Chondrocyte (in vitro differentiated cells): ENCODE measurements around the gene ANXA6. TPM values are rescaled to one million over a fixed set of nuclear protein-coding genes. Genes with fewer than 3 reads are reported as not detected.
A peak's percentile ranks its signal among the peaks of the same experiment; 100 is the strongest.

Experiments
- DNase-seq: peaks from one replicate; pipeline ENCODE4 v3.0.0; 2021; ENCODE audit warnings: mixed read lengths, low spot score
- H3K27ac Mint-ChIP-seq: one replicate; pipeline ENCODE4 v1.8.0; 2021; ENCODE audit warnings: mild to moderate bottlenecking, moderate library complexity, mixed read lengths; ENCODE audit not compliant: unreplicated experiment
- H3K27me3 Mint-ChIP-seq: 2 replicates; pipeline ENCODE4 v1.8.0; 2021; ENCODE audit warnings: low read depth, mixed read lengths
- H3K36me3 Mint-ChIP-seq: 2 replicates; pipeline ENCODE4 v1.8.0; 2021; ENCODE audit warnings: low read depth, mixed read lengths
- H3K4me1 Mint-ChIP-seq: 2 replicates; pipeline ENCODE4 v1.8.0; 2021; ENCODE audit warnings: low read depth, mild to moderate bottlenecking, mixed read lengths
- H3K4me3 Mint-ChIP-seq: one replicate; pipeline ENCODE4 v1.8.0; 2021; ENCODE audit warnings: mild to moderate bottlenecking, moderate library complexity, mixed read lengths; ENCODE audit not compliant: unreplicated experiment
- H3K9me3 Mint-ChIP-seq: 2 replicates; pipeline ENCODE4 v1.8.0; 2021; ENCODE audit warnings: low read depth, mixed read lengths
- total RNA-seq: library from RNA; stranded (reverse); gene quantifications from 3 replicates; pipeline ENCODE4 v1.2.1, GENCODE V29; 2021
- TF ChIP-seq, protein P1 (sequence below): fragments of 200-600 bp; sonication (generic); IDR thresholded peaks from 2 replicates; pipeline ENCODE4 v1.5.0; 2021; ENCODE audit warnings: antibody characterized with exemption, mild to moderate bottlenecking, moderate library complexity

Gene ANXA6
- total RNA-seq, 1 donor from 2014 or later = 450 TPM

DNA sequence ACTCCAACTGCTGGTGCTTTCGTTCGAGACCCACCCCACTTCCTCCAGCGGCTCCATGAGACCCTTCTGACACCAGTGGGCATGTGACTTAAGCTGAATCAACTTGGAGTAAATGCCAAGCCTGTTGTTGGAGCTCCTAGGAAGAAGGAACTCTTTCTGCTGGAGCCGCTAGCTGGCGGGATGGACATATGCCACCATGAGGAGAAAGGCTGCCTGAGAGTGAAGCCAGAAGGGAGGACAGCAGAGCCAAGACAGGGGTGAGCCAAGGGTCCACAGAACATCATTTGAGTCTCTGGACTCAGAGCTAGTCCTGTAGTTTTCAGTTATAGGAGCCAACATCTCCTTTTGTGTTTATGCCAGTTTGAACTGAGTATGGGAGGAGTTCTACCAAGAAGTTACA lies 35.9 kb downstream of the ANXA6 start:
- no peaks in the 10 kb centered on the region for H3K27me3 Mint-ChIP-seq
- no peaks in the 10 kb centered on the region for H3K9me3 Mint-ChIP-seq

DNA sequence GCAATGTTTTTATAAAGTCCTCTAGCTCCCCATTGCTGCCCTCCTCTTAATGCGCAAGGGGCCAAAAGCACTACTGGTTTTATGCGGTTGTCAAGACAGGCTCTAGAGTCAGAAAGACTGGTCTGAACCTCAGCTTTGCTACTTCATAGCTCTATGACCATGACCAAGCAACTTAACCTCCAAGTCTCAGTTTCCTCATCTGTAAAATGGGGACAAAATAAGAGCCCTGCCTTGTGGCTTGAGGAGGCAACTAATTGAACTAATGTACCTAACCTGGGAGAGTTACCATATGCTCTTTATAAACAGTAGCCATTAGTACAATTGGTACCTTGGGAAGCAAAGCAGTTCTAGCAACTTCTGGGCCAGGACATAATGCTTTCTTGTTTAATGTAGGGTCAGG lies 36.5 kb downstream of the ANXA6 start:
- DNase-seq = no peak
- no peaks in the 10 kb centered on the region for H3K27me3 Mint-ChIP-seq
- H3K36me3 Mint-ChIP-seq = peaks cover 54% of the 10 kb centered on the region
- H3K27ac Mint-ChIP-seq = no peak overlapping the region
- H3K4me1 Mint-ChIP-seq = peaks cover 8% of the 10 kb centered on the region
- no peaks in the 10 kb centered on the region for H3K9me3 Mint-ChIP-seq
- TF ChIP-seq, protein P1, sequence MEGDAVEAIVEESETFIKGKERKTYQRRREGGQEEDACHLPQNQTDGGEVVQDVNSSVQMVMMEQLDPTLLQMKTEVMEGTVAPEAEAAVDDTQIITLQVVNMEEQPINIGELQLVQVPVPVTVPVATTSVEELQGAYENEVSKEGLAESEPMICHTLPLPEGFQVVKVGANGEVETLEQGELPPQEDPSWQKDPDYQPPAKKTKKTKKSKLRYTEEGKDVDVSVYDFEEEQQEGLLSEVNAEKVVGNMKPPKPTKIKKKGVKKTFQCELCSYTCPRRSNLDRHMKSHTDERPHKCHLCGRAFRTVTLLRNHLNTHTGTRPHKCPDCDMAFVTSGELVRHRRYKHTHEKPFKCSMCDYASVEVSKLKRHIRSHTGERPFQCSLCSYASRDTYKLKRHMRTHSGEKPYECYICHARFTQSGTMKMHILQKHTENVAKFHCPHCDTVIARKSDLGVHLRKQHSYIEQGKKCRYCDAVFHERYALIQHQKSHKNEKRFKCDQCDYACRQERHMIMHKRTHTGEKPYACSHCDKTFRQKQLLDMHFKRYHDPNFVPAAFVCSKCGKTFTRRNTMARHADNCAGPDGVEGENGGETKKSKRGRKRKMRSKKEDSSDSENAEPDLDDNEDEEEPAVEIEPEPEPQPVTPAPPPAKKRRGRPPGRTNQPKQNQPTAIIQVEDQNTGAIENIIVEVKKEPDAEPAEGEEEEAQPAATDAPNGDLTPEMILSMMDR = no peak
- no peak overlapping the region for H3K4me3 Mint-ChIP-seq

More for the DNA sequence above, 35.9 kb downstream of the ANXA6 start:
- H3K4me3 Mint-ChIP-seq = no peak overlapping the region
- no peak overlapping the region for H3K27ac Mint-ChIP-seq
- H3K4me1 Mint-ChIP-seq = peaks cover 8% of the 10 kb centered on the region
- TF ChIP-seq, protein P1 = no peak
- peaks cover 54% of the 10 kb centered on the region for H3K36me3 Mint-ChIP-seq
- no peak for DNase-seq

DNA sequence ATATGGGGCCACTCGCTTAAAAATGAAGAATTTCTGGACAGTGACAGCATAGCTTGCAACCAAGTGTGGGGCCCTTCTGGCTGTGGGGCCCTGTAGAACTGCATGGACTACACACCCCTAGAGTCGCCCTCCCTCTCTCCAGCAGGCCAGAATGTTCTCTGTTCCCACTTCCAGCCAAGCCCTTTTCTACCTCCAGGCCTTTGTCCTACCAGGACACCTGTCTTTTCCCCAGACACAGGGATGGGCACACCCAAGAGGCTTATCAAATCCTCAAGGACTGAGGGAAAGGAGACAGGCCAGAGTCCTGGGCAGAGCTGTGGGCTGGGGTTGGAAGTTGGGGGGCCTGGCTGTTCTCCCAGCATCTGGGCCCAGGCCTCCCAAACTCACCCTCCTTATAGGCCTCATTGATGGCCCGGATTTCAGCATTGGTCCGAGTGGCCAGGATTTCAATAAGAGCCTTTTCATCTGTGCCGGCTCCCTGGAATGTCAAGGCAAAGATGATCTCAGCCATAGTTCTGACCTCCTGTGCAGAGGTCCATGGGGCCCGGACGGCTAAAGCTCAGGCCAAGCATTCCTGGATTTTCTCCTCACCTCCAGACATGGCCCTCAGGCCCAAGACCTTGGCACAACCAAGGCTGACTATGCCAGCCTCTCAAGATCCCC lies 38.5 kb downstream of the ANXA6 start:
- H3K36me3 Mint-ChIP-seq = peaks cover 49% of the 10 kb centered on the region
- TF ChIP-seq, protein P1 = no peak
- no peaks in the 10 kb centered on the region for H3K27me3 Mint-ChIP-seq
- H3K9me3 Mint-ChIP-seq = no peaks in the 10 kb centered on the region
- no peak for DNase-seq
- H3K4me3 Mint-ChIP-seq = no peak overlapping the region
- peak overlapping the region; percentile 41 for H3K27ac Mint-ChIP-seq
- peaks cover 2% of the 10 kb centered on the region for H3K4me1 Mint-ChIP-seq

DNA sequence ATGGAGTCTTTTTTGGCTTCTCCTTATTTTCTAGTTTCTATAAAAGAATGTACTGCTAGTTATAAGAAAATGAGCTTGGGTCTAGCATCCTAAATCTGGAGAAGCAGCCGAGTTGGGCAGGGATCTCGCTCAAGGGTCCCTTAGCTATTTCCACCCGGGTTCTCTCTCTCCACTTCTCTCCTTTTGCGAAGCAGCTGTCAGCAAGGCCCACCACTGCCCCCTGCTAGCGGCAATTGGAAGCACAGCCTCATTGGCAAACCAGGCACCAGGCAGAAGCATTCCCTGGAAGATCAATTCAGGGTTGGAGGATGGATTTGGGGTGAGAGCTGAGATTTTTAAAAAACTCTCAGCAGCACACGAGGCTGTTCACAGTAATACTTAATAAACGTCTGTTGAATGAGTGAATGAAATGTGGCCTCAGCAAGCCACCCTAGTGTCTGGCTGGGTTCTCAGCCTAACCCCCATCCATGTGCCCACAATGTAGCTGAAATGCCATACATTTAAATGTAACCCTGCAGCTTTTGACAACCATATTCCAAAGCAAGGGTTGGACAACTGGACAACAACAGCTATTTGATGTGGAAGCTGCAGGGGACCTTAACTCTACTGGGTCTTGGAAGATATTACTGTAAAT lies 42.2 kb downstream of the ANXA6 start:
- Mint-ChIP-seq H3K4me3 (no peak overlapping the region), H3K36me3 (peaks cover 36% of the 10 kb centered on the region), H3K27ac (no peak overlapping the region), H3K27me3 (no peaks in the 10 kb centered on the region), H3K9me3 (no peaks in the 10 kb centered on the region), H3K4me1 (peaks cover 7% of the 10 kb centered on the region)
- TF ChIP-seq, protein P1 = peak; percentile 93
- no peak for DNase-seq

DNA sequence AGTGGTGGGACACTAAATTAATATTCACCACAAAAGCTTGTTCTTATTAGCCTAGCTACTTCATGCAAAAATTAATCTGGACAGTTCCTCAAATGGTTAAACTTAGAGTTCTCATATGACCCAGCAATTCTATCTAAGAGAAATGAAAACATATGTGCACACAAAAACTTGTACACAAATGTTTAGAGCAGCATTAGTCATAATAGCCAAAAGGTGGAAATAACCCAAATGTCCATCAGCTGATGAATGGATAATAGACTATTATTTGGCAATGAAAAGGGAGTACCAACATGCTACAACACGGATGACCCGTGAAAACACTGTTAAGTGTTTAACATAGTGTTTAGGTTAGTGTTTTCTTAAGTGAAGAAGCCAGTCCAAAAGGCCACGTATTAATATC lies 43.9 kb downstream of the ANXA6 start:
- DNase-seq = no peak
- peaks cover 19% of the 10 kb centered on the region for H3K4me1 Mint-ChIP-seq
- no peaks in the 10 kb centered on the region for H3K9me3 Mint-ChIP-seq
- H3K27ac Mint-ChIP-seq = no peak overlapping the region
- H3K4me3 Mint-ChIP-seq = no peak overlapping the region
- TF ChIP-seq, protein P1 = no peak
- H3K27me3 Mint-ChIP-seq = no peaks in the 10 kb centered on the region
- peaks cover 34% of the 10 kb centered on the region for H3K36me3 Mint-ChIP-seq
